NCI-H2227 (cell line): ENCODE data around the gene SYNE1.
"Not testable (repeated sequence)": the region's sequence is repeated elsewhere in the genome, so short reads cannot be mapped to it uniquely, and the experiment has no call there.

Experiments
- DNase-seq: peaks from one replicate; lab custom pipeline; 2025; ENCODE audit not compliant: unreplicated experiment; lab: John Stamatoyannopoulos, UW

SYNE1 gene

DNA sequence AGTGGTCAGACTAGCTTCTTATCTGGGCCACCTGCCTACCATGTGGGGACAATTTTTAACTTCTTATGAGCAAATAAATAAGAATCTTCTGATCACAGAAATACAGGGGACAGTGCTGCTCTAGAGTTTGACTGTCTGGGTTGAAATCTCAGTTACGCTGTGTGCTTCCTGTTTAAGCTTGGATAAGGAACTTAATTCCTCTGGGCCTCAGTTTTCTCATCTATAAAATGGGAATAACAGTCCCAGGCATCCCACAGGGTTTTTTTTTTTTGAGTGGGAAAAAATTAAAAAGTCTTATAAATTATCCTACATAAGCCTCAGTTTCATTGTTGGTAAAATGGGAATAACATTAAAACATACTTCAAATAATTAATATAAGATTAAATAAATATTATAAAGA is 488.8 kb downstream of the SYNE1 start:
- no peak for DNase-seq

DNA sequence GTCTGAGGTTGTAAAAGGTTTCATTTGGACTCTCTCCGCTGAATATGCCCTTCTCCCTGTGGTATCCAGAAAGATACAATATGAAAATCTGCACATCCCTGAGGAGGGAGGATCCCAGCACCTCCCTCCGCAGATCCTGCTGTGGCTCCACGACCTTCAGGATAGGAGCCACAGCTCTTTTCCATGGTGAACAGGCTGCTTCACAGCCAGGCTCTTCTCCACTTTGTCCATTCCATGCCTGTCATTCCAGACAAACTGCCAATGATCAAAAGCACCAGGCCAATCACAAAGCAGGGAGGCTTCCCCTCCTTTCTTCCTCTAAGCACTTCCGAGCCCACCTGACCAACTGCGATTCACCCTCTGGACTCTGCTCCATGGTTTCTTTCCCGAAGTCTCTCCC is 489.9 kb downstream of the SYNE1 start:
- no peak for DNase-seq

DNA sequence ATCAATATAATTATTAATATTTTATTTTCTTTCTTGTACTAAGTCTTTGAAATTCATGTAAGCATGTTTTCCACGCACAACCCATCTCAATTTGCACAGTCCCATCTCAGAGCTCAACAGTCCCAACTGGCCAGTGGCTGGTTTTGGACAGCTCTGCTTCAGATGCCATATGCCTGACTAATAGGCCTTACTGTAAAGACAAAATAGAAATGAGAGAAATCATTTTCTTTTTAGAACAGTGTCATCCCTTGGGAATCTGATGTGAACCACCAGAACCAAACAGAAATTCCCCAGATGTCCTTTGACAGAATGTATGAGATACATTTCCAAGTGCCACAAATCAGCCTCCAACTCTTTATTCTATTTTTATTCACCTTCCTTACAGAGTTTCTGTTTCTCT is 490.8 kb downstream of the SYNE1 start:
- no peak for DNase-seq

DNA sequence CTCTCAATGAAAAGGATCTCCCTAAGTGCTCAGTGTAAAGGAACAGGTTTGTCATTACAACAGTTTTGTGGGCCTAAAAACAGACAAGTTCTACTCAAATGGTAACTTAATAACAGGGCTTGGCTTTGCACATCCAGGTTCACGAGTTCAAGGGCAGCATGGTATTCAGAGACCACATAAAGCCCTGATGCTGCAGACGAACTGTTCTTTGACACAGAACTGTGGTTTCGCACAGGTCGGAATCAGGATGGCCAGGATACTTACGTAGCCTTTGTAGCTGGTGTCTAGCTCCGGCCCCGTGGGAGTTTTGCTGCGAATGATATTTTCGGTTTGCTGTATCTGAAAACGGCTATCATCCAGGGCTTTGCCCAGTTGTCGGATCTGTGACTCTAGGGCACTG is 493.8 kb downstream of the SYNE1 start:
- DNase-seq: no peak

DNA sequence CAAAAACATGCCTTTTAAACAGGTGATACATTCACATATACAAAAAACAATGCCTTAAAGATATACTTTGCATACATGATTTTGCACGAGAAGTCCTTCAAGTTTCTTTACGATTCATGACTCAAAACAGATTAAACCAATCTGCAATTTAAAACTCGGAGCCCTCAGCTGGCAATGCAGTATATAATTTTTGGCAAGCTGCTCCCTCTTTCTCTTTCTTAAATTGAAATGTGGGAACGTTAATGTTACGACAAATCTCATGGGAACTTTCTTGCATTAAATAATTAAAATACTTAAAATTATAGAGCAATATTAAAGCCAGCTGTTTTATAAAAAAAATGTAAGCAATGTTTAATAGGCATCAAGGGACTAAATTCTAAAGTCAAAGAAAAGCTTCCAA is 495.1 kb downstream of the SYNE1 start:
- no peak for DNase-seq

DNA sequence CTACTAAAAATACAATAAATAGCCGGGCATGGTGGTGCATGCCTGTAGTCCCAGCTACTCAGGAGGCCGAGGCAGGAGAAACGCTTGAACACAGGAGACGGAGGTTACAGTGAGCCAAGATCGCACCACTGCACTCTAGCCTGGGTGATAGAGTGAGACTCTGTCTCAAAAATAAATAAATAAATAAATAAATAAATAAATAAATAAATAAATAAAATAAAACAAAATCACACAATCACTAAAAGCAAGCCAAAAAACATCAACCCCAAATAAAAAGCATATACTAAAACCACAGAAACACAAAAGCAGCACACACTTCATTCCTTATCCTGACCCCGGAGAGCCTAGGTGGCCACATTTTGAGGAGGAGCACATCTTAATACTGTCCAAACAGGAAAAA is 498.8 kb downstream of the SYNE1 start:
- DNase-seq: not testable (repeated sequence)

DNA sequence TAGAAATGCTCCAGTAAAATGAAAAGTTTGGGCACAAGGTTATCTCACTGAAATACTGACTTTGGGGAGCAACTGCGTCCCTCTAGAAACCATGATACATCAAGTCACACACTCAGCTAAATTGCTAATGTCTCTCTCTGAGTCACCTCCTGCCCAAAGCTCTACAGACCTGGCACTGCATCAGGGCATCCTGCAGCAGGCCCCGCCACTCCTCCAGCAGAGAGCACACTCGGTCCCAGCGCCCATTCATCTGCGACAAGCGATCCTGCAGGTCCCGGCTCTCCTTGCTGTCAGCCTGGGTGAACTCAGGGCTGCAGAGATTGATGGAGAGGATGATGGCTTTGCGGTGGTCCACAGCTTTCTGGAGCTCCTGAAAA is 500.7 kb downstream of the SYNE1 start:
- DNase-seq: no peak

DNA sequence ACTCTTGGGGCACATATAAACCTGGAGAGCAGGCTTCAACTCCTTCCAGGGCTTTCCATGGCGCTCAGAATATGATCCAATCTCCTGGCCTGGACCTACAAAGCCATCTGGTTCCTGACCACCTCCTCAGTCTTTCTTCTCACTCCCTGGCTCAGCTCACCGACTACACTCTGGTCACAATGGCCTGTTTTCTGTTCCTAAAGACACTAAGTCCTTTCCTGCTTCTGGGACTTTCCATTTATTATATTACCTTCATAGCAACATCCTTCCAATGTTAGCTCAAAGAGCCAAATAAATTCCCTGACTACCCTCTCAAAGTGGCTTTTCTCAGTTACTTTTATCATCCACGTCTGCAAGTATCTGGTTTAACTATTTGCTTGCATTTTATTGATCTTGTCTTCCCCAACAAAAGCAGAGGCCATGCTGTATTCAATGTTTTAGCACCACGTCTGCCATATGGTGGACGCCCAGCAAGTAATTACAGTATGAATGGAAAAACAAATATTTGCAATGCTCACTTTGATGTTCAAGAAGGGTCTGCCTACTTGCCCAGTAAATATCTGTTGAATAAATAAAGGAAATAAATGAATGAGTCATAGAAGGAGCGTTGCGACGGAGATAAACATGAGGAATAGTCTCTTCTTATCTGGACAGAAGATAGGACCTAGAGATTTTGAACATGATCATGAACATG is 501.3 kb downstream of the SYNE1 start:
- no peak for DNase-seq

DNA sequence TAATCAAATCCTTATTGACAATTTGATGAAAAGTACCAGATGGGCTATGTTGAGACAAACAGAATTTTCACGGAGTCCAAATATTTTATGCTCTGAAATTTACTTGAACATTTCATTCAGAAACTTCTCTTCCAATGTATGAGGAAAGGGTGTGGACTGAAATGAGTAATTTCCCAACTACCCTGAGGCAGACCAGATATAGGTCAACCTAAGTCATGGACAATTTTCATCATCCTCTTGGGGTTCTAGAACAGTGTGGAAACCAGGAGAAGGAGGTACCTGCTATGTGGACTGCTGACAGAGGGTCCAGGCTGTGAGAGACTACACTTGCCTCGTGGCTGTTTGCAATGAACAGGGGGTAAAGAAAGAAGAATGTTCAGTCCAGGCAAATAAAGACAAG is 506.7 kb downstream of the SYNE1 start:
- DNase-seq: no peak

DNA sequence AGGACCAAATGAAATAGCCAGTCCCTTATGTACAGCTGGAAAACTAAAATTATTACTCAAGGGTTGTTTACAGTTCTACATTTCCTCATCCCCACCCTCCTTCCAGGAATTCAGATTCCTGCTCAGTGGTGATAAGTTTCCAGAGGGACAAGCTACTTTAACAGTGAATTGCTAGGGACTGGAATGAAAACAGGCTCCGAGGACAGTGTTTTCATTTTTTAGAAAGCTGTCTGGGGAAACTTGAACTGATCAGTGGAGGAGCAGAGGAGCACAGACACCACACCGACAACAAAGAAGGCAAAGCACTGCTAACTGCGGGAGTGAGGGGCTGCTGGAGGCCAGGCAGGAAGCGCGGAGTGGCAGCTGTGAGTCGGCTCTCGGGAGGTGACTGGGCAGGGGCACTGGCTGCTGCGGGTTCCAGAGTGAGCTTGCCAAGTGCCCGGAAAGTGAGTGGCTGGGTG is 507.4 kb downstream of the SYNE1 start:
- no peak for DNase-seq

DNA sequence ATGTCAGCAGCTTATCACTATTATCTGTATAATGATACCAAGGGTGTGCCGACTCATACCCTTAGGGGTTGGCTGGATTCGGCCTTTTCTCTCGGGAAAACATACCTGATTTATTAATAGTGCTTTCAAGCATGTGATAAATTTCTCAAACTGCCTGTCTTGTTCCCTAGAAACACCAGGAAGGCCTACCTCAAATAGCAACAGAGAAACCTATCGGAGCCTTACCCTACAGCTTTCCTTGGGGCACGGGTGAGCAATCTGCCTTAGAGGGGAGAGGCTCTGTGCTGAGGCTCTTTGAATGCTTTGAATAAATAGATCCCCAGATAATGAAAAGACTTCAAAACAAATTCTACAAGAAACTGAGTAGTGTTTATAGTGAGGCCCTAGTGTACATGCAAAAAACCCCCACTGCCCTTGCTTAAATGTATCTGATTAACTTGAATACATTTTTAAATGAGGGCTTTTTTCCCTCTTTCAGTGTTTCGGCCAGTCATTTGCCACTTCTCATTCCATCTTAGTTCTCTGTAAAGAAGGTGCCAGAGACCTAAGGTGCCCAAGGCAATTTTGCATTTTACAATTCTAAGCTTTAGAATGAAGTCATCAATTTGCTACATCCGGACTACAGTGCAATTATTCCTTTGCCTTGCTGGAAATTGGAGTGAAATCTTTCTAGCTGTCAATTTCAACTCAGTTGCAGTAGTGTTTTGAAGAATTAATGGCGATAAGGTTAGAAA is 509.6 kb downstream of the SYNE1 start:
- DNase-seq: no peak

DNA sequence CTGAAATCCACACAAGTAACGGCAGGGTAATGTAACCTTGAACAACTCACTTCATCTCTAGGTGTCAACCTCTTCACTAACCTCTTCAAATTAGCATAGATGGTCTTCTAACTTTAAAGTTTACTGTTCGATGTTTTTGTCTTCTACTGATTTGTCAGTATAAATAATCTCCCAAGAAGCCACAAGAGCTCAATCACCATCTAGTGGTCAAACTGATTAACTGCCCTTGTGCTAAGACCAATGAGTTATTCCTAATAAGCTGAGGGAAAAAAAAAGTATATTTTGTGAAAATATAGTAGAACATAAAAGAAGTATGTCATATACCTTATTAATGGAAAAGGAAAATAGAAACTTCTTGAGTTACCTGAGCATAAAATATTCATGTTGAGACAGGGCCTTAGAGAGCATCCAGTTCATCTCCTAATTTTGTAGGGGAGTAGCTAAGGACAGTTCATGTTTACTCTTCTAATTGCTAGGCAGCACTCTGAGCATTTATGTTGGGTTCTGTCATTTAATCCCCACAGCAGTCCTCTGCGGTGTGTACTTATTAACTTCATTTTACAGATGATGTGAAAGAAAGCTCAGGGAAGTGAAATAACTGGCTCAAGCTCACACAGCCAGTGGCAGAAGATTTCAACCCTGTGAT is 512.6 kb downstream of the SYNE1 start:
- DNase-seq: no peak

DNA sequence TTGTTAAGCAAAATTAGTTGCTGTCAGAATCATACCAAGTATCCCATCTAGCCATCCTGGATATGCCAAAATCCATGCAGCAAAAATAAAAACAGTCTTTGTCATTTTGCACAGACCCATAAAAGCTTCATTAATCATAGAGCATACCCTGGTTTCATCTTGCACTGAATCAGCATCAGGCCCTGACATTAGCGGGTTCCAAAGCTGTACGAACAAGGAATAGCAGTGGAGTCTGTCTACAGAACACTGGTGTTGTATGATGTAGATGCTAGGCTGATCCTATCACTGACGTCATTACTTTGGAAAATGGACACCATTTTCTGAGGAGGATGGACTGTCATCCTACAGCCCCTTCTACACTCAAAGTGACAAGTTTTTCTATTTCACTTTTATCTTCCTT is 514.1 kb downstream of the SYNE1 start:
- no peak for DNase-seq

DNA sequence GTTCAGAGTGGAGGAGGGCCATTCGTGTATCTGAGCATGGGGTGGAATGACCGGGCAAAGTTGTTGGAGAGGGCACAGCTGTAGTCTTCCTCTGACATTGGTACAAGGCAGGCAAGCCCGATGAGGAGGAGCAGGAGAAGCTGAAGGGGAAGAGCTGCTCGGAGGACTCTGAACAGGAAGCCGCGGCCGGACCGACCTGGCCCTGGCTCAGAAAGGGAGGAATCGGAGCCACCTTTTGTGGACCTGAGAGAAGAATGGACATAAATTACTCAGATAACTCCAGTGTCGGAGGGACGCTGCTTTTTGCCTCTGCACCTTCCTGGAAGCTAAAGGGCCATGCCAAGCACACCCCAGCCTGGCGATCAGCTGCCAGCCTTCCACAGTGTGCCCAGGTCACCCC is 514.7 kb downstream of the SYNE1 start:
- DNase-seq: no peak

DNA sequence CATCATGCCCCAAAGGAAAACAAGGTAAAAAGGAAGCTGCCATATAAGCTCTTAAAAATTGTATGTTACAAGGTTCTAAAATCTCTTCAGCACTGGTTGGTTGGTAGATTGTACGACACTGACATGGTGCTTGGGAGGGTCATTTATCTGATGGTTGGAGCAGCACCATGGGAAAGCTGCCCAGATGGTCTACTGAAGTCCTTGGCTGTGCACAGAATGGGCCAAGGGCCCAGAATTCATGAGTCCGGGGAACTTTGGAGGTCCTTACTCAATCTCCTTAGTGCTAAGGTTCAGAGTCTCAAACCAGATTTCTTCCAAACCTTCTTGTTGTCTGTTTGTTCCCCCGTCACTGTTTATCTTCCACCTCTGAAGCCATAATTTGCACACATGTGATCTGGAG is 515.3 kb downstream of the SYNE1 start:
- no peak for DNase-seq

DNA sequence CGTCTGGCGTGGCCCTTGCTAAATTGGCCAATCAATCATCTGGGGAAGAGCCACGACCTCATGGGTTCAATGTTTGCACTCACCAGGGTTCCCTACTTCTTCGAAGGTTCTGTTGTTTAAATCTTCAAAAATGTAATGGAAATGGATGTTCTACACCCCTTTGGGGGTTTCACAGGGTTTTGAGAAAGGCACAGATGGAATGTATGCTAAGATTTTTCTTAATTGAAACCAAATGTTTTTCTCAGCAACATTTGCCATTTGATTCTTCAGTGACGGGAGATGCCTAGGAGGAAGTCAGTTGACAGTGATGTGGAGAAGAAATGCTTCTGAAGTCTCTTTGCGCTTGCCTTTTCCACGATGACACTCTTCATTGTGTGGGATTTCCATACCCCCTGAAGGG is 517.3 kb downstream of the SYNE1 start:
- no peak for DNase-seq

DNA sequence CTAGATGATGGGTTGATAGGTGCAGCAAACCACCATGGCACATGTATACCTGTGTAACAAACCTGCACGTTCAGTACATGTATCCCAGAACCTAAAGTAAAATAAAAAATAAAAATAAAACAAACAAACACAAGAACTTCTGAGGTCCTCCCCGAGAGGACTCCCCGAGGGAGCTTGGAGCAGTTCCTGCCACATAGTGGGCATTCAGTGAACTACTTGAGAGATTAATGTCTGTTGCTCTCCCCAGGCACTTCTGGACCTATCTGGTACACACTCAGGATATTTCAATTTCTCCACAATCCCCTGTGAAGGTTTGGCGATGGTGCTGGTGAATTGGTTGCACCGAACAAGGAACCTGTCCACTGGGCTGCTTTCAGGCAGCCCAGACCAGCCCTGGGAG is 518.5 kb downstream of the SYNE1 start:
- DNase-seq: no peak

DNA sequence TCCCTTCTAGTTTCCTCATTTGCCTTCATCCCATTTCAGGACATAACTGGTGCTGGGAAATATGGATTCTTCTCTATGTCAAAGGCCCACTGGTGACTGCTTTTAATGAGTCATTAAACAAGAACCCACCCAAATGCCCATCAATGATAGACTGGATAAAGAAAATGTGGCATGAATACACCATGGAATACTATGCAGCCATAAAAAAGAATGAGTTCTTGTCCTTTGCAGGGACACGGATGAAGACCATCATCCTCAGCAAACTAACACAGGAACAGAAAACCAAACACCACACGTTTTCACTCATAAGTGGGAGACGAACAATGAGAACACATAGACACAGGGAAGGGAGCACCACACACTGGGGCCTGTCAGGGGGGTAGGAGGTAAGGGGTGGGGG is 518.9 kb downstream of the SYNE1 start:
- no peak for DNase-seq

DNA sequence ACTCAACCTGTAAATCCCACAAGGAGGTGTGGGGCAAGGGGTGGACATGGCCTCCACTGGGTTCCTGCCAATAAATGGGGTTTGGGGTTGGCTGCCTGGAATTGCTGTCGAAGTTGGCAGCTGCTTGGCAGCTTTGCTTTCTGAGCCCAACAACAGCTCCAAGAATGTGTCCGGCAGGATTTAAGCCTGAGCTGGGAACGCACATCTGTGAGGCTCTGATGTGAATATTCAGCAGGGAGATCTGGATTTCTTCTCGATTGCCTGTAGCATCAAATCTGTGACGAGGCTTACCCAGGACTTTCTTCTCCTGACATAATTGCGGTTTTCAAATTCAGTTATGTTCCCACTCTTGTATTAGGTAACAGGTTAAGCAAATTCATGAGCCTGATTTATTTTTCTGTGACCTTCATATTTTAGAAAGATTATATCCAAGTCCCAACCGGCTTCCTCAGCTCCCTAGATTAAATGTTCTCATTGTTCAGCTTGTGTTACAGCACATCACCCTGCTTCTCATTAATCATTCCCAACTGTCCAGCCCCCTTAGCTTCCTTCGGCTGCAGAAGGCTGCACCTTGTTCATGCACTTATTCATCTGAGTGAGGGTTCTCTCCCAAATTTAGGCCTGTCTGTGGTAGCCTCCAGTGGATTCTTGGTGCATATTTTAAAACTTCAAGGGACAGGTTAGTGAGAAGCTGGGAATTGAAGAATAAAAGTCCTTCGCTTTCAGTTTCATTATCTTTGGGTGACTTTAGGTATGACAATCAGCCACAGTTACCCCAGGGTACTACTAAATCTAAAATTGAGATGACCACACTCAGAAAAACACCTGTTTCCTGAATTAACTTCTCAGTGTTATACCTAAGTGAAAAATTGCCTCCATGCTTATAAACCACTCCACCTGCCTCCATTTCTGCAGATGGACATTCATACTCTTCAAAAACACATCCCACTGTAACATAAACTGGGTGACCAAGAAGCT is 519.7 kb downstream of the SYNE1 start:
- no peak for DNase-seq

DNA sequence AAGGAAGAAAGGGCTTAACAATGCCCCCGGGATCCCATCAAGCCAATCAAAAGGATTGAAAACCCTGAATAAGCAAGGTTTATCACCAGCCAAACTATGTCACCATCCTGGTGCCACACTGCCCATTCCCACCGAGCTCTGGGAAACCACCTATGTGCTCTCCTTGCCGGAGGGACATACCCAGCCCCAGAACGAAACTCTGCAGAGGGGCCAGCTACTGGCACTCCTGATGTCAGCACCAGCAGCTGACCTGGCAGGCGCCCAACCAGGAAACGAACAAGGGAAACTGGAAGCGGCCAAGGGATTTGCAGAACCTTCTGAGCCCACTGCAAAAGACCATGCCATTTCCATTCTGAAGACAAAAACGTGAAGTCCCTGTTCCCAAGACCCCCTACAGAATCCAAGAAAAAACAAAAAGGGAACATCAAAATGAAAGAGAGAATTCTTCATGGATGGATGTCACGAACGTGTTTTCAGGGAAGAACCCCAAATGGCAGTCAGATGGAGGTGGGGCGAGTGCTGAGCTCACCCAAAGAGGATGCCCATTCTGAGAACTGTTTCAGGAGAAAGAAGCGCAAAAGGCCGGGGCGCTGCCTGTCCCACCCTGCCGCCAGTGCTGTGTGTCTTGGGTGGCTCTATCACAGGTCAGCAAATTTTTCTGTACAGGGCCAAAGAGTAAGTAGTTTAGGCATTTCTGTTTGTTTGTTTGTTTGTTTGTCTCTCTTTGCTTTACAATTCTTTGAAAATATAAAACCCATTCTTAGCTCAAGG is 524.5 kb downstream of the SYNE1 start:
- no peak for DNase-seq
